ENCODE results near the gene RDX. TPM values are rescaled to one million over a fixed set of nuclear protein-coding genes. Genes with fewer than 3 reads are reported as not detected.

Gene RDX
- total RNA-seq, 2 experiments from 2014 or later = 47.9 to 56.2 TPM

DNA sequence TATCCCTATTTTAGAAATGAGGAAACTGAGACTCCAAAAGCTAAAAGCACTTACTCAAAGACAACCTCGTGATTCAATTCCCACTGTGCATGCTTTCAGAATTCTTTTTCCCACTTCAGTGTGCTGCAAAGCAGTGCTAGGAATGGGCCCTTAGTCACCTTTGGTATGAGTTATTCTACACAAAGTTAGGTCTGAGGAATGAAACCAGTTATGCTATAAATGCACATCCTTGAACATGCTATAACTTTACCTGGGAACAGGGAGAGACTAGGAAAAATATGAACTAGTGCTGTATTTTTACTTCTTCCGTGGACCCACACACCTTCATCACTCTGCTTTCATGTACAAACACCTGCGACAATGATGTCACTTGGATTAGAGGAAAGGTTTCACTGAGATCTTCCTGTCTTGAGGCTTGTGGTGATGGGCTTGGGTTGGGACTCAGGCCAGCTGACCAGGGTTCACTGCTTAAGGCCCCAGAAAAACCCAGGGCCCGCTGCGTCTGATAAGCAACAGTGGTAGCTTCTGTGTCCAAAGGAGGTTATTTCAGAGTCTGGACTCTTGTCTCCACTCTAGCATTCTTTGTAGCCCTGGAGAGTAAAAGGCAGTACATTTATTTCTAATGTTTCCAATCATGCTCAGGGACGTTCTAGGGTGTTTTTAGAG, 121.6 kb downstream of the RDX start:
- H3K27me3 Mint-ChIP-seq = peaks cover 12% of the 10 kb centered on the region
- CTCF ChIA-PET = interaction anchor here (0.6 to 2.4 kb wide), 6 partner anchors 9 to 309 kb away, joined by 3 to 13 read pairs (median 3); no protein-coding TSS in a partner anchor
- H3K27ac Mint-ChIP-seq = no peak overlapping the region
- intact Hi-C loops (cut with micrococcal nuclease) = loop anchor here (1.0 to 5.0 kb wide), 2 partner anchors 227 to 259 kb away; no protein-coding TSS in a partner anchor
- no peaks in the 10 kb centered on the region for H3K36me3 Mint-ChIP-seq
- H3K4me3 Mint-ChIP-seq = no peak overlapping the region
- no peaks in the 10 kb centered on the region for H3K9me3 Mint-ChIP-seq
- POLR2A ChIA-PET = no interaction called here
- no peak for DNase-seq
- peaks cover 5% of the 10 kb centered on the region for H3K4me1 Mint-ChIP-seq (ENCODE audit: low read depth)

DNA sequence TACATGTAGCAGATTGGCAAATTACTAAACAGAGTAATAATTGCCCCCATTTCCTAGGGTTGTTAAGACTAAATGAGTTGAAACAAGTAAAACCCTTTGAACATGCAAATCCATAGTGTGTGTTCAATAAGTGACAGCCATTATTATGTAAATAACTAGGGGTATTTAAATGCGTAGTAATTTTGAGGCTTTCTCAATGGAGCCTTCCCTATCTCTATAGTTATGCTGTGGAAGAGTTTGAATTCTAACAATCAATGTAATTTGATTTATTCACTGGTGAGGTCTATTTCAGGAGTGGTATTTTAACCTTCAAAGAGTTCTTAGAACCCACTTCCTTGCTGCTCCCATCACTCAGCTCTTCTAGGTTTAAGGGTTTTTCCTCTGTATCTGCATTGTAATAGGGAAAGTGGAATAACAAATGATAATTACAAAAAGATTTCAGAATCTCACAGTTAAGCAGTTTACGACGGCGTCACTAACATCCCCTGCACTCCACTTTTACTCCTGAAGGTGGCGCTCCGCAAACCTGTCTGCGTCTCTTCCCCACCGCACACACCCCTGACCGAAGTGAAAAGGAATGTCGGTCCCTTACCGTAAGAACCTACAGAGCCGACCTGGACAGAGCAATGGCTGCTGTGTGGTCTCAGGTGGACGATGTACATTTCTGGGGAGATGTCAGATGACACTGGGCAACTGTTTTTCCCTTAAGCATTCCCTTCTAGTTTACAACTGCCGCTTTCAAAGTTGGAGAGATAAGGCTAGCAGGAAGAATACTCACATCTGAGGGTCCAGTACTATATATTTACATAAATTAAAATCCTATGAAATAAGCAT, 122.4 kb downstream of the RDX start:
- Mint-ChIP-seq H3K4me1 (ENCODE audit: low read depth) (peaks cover 5% of the 10 kb centered on the region), H3K9me3 (no peaks in the 10 kb centered on the region), H3K4me3 (no peak overlapping the region), H3K27ac (no peak overlapping the region), H3K27me3 (peaks cover 12% of the 10 kb centered on the region), H3K36me3 (no peaks in the 10 kb centered on the region)
- ChIA-PET POLR2A (no interaction called here), CTCF (interaction anchor here (0.6 to 2.4 kb wide), 5 partner anchors 8 to 310 kb away, joined by 3 to 13 read pairs (median 3); no protein-coding TSS in a partner anchor)
- intact Hi-C loops (cut with micrococcal nuclease) = loop anchor here (1.0 to 5.0 kb wide), 2 partner anchors 227 to 259 kb away; no protein-coding TSS in a partner anchor
- peak; percentile 76 for DNase-seq

DNA sequence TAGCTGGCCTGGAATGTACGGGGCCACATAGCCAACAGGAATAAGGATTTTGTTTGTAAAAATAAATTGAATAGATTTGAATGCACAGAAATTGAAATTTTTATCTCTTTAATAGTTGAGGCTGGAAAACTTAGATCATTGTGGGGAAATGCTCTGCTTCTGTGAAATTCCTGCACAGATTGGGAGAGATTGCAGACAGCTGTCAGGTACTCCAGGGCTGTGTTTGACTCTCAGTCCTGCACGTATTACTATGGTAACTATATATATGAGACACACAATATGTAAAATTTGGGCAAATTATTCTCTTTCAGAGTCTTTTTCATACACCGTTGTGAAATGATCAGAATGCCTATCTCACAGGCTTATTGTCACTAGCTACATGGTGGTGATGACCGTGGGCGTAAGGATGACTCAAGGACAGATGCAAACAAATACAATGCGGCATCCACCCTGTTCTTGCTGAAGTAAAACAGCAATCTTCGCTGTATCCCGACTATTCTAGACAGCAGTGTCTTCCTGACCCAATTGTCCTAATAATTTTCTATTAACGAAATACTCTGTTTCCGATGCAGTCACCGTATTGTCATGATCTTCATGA, 123.8 kb downstream of the RDX start:
- no peak for DNase-seq
- intact Hi-C loops (cut with micrococcal nuclease) = loop anchor here (5.0 kb wide), 1 partner anchor 225 kb away; no protein-coding TSS in a partner anchor
- CTCF ChIA-PET = no interaction called here
- POLR2A ChIA-PET = no interaction called here
- Mint-ChIP-seq H3K4me3 (no peak overlapping the region), H3K36me3 (no peaks in the 10 kb centered on the region), H3K9me3 (no peaks in the 10 kb centered on the region), H3K4me1 (ENCODE audit: low read depth) (peaks cover 5% of the 10 kb centered on the region), H3K27me3 (peaks cover 12% of the 10 kb centered on the region), H3K27ac (no peak overlapping the region)

DNA sequence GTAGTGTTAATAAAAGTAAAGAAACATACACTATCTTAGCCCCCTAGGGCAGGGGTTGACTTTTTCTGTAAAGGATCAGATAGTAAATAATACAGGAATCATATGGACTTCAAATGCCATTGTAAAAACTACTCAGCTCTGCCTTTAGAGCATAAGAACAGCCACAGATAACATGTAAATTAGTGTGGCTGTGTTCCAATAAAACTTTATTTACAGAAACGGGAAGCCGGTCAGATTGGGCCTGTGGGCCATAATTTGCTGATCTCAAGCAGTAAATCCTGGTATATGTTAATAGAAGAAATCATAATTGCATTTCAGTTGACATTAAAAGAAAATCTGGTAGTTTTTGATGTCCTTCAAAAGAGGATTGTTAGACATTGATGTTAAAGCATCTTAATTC, 126.7 kb downstream of the RDX start:
- intact Hi-C loops (cut with micrococcal nuclease) = loop anchor here (5.0 kb wide), 1 partner anchor 222 kb away; no protein-coding TSS in a partner anchor
- POLR2A ChIA-PET = no interaction called here
- no peaks in the 10 kb centered on the region for H3K9me3 Mint-ChIP-seq

DNA sequence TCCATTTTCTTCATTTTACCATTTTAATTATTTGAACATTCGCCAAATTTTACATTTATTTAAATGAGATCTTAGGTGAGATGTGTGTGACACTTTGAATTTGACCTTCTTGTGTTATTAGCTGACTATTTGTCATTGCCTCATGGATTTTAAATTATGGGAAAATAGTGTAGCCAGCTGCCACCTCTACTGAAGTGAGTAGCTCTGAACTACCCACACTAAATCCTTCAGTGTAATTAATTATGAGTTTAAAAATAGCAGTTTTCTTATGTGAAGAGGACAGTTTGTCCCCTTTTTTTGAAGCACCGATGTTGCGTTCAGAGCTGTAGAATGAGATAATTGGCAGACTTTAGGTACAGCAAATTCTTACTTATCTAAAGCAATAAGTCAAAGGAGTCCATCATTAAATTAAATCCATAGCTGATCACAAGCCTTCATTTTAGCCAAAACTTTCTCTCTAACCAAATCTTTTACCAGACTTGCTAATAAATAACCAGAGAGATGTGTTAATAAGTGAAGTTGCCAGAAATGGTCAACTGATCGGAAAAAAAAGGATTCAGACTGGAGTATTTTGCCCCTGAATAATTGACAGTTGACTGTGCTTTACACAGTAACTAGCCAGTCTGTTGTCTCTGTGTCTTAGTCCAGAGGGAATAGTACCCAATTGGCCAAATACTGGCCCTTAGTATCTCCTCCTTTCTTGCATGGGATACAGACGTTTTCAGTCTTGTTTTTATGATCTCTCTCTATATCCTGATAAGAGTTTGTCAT, 128.2 kb downstream of the RDX start:
- Mint-ChIP-seq H3K4me3 (no peak overlapping the region), H3K4me1 (ENCODE audit: low read depth) (no peaks in the 10 kb centered on the region), H3K9me3 (no peaks in the 10 kb centered on the region), H3K27me3 (peaks cover 11% of the 10 kb centered on the region), H3K36me3 (no peaks in the 10 kb centered on the region), H3K27ac (no peak overlapping the region)
- intact Hi-C loops (cut with micrococcal nuclease) = no loop called here
- no peak for DNase-seq
- ChIA-PET CTCF (no interaction called here), POLR2A (no interaction called here)

More for the DNA sequence above, 126.7 kb downstream of the RDX start:
- CTCF ChIA-PET = no interaction called here
- Mint-ChIP-seq H3K4me3 (no peak overlapping the region), H3K27me3 (peaks cover 12% of the 10 kb centered on the region), H3K4me1 (ENCODE audit: low read depth) (peaks cover 5% of the 10 kb centered on the region), H3K27ac (no peak overlapping the region), H3K36me3 (no peaks in the 10 kb centered on the region)
- no peak for DNase-seq

DNA sequence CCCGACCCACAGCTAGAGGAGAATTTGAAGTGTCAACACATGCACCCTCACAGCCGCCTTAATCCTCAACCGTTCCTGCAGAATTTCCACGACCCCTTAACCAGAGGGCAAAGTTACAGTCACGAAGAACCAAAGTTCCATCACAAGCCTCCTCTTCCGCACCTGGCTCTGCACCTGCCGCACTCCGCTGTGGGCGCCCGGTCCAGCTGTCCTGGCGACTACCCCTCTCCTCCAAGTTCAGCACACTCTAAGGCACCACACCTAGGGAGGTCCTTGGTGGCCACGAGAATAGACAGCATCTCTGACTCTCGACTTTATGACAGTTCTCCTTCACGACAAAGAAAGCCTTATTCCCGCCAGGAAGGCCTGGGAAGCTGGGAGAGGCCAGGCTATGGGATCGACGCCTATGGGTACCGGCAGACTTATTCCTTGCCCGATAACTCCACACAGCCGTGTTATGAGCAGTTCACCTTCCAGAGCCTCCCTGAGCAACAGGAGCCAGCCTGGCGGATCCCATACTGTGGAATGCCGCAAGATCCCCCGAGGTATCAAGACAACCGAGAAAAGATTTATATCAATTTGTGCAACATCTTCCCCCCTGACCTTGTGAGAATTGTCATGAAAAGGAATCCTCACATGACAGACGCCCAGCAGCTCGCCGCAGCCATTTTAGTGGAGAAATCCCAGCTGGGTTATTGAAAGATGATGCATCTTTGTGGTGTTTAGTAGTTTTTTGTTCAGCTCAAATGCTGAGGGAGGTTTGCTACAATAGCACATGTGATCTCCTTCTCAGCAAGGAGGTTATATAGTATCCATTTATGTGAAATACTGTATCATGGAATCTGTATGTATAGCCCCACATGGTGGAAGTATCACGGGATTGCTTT, 131.1 kb downstream of the RDX start:
- Mint-ChIP-seq H3K27me3 (no peaks in the 10 kb centered on the region), H3K4me3 (no peak overlapping the region), H3K36me3 (no peaks in the 10 kb centered on the region), H3K4me1 (ENCODE audit: low read depth) (no peaks in the 10 kb centered on the region), H3K9me3 (no peaks in the 10 kb centered on the region), H3K27ac (no peak overlapping the region)
- intact Hi-C loops (cut with micrococcal nuclease) = no loop called here
- DNase-seq = no peak
- ChIA-PET POLR2A (no interaction called here), CTCF (interaction anchor here (1.7 kb wide), 1 partner anchor 9 kb away, joined by 13 read pairs; no protein-coding TSS in a partner anchor)

DNA sequence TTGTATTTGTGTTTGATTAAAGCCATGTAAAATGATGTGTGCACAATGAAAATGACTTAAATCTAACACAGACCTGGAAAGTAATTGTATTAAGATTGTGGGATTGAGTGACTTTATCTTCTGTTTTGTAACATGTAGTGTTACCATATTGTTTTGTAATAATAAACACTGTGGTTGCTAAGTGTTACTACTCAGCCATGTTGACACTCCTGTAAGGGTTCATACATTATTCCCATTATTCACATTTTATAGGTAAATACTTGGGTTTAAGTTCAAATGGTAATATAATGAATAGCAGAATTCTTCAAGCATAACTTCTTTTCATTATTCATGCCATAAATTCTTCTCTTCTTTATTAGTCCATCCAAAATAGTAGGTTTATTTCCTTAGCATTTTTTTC, 134.2 kb downstream of the RDX start:
- no peak overlapping the region for H3K27ac Mint-ChIP-seq
- no peak for DNase-seq
- H3K4me3 Mint-ChIP-seq = no peak overlapping the region
- H3K9me3 Mint-ChIP-seq = no peaks in the 10 kb centered on the region
- peaks cover 4% of the 10 kb centered on the region for H3K27me3 Mint-ChIP-seq
- ChIA-PET POLR2A (no interaction called here), CTCF (no interaction called here)
- intact Hi-C loops (cut with micrococcal nuclease) = no loop called here
- no peaks in the 10 kb centered on the region for H3K36me3 Mint-ChIP-seq
- H3K4me1 Mint-ChIP-seq (ENCODE audit: low read depth) = no peaks in the 10 kb centered on the region

DNA sequence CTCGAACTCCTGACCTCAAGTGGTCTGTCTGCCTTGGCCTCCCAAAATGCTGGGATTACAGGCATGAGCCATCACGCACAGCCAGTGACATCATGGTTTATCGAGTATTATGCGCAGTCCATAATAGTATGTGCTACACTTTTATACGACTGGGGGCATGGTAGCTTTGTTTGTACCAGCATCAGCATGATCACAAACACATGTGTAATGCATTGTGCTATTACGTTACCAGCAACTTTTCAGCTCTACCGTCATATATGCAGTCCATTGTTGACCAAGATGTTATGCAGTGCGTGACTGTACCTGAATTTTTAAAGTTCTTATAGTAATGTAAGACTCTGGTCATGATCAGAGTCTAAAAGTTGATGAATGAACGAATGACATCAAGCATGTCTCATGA, 135.4 kb downstream of the RDX start:
- H3K27ac Mint-ChIP-seq = no peak overlapping the region
- no peaks in the 10 kb centered on the region for H3K36me3 Mint-ChIP-seq
- no peaks in the 10 kb centered on the region for H3K4me1 Mint-ChIP-seq (ENCODE audit: low read depth)
- peaks cover 4% of the 10 kb centered on the region for H3K27me3 Mint-ChIP-seq
- no peak overlapping the region for H3K4me3 Mint-ChIP-seq
- intact Hi-C loops (cut with micrococcal nuclease) = no loop called here
- DNase-seq = no peak
- ChIA-PET POLR2A (no interaction called here), CTCF (no interaction called here)
- no peaks in the 10 kb centered on the region for H3K9me3 Mint-ChIP-seq

DNA sequence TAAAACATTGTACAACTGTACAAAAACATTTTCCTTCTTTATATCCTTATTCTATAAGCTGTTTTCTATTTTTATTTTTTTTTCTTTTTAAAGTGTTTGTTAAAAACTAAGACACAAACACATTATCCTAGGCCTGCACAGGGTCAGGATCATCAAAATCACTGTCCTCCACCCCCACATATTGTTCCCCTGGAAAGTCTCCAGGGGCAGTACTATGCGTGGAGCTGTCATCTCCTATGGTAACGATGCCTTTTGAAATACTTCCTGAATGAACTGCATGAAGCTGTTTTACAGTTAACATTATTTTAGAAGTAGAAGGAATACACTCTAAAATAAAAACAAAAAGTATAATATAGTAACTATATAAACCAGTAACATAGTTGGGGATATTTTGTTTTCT, 136.0 kb downstream of the RDX start:
- no peak overlapping the region for H3K27ac Mint-ChIP-seq
- no peaks in the 10 kb centered on the region for H3K9me3 Mint-ChIP-seq
- intact Hi-C loops (cut with micrococcal nuclease) = no loop called here
- no peaks in the 10 kb centered on the region for H3K36me3 Mint-ChIP-seq
- no peaks in the 10 kb centered on the region for H3K4me1 Mint-ChIP-seq (ENCODE audit: low read depth)
- CTCF ChIA-PET = no interaction called here
- DNase-seq = no peak
- POLR2A ChIA-PET = no interaction called here
- H3K4me3 Mint-ChIP-seq = no peak overlapping the region
- H3K27me3 Mint-ChIP-seq = peaks cover 4% of the 10 kb centered on the region

DNA sequence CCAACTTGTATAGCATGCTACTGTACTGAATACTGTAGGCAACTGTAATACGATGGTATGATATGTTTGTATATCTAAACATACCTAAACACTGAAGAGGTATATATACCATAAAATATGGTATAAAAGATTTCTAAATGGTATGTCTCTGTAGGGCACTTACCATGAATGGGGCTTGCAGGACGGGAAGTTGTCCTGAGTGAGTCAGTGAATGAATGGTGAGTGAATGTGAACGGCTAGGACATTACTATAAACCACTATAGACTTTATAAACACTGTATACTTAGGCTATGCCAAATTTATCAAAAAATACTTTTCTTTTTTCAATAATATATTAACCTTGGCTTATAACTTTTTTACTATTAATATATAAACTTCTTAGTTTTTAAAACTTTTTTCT, 136.4 kb downstream of the RDX start:
- Mint-ChIP-seq H3K9me3 (no peaks in the 10 kb centered on the region), H3K4me3 (no peak overlapping the region), H3K36me3 (no peaks in the 10 kb centered on the region), H3K4me1 (ENCODE audit: low read depth) (no peaks in the 10 kb centered on the region), H3K27ac (no peak overlapping the region), H3K27me3 (peaks cover 4% of the 10 kb centered on the region)
- POLR2A ChIA-PET = no interaction called here
- DNase-seq = no peak
- CTCF ChIA-PET = interaction anchor here (1.7 kb wide), 1 partner anchor 16 kb away, joined by 5 read pairs; no protein-coding TSS in a partner anchor
- intact Hi-C loops (cut with micrococcal nuclease) = no loop called here

DNA sequence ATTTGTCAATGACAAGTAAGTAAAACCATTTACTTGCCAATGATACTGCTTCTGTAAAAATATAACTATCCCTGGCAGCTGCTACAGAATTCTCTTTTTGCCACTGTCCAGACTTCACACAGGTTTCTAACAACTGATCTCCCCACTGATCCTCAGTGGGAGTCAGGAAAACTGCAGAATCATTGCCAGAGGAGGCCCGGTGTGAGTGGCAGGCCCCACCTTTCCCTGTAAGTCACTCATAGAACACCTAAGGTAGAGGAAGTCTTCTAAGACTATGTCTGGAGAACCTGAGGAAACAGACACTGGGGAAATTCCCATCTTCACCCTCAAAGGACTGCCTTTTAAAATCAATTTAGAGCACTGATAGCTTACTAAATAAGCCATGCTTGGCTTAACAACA, 136.9 kb downstream of the RDX start:
- H3K4me1 Mint-ChIP-seq (ENCODE audit: low read depth) = no peaks in the 10 kb centered on the region
- intact Hi-C loops (cut with micrococcal nuclease) = no loop called here
- no peak overlapping the region for H3K4me3 Mint-ChIP-seq
- ChIA-PET POLR2A (no interaction called here), CTCF (interaction anchor here (1.7 kb wide), 1 partner anchor 16 kb away, joined by 5 read pairs; no protein-coding TSS in a partner anchor)
- H3K27ac Mint-ChIP-seq = no peak overlapping the region
- H3K27me3 Mint-ChIP-seq = peaks cover 4% of the 10 kb centered on the region
- no peaks in the 10 kb centered on the region for H3K36me3 Mint-ChIP-seq
- H3K9me3 Mint-ChIP-seq = no peaks in the 10 kb centered on the region
- DNase-seq = no peak
